ENCODE results near the gene COL27A1. TPM values are rescaled to one million over a fixed set of nuclear protein-coding genes. Genes with fewer than 3 reads are reported as not detected.
"Not testable (repeated sequence)": the region's sequence is repeated elsewhere in the genome, so short reads cannot be mapped to it uniquely, and the experiment has no call there.

The COL27A1 gene
- total RNA-seq, 1 donor from 2014 or later = 8.5 TPM

- no peak for DNase-seq (ENCODE audit: low read depth)
- no peak overlapping the region for H3K4me3 ChIP-seq (ENCODE audit: low read depth, low read length)
- no peak for TF ChIP-seq CTCF (conservative IDR thresholded peaks at IDR 0.05; ENCODE audit: low read depth, low read length)
Observed at GRCh38 chr9:114324492-114324891, 169.2 kb downstream of the COL27A1 start.

- H3K4me3 ChIP-seq (ENCODE audit: low read depth, low read length); DNase-seq (ENCODE audit: low read depth): not testable (repeated sequence)
Observed at GRCh38 chr9:114324965-114325364, 169.6 kb downstream of the COL27A1 start.

GRCh38 chr9:114325684-114326254 lies 170.4 kb downstream of the COL27A1 start:
- DNase-seq (ENCODE audit: low read depth); H3K4me3 ChIP-seq (ENCODE audit: low read depth, low read length): not testable (repeated sequence)

- no peak for DNase-seq (ENCODE audit: low read depth)
- no peak for TF ChIP-seq CTCF (conservative IDR thresholded peaks at IDR 0.05; ENCODE audit: low read depth, low read length)
Observed at GRCh38 chr9:114327749-114328148, 172.4 kb downstream of the COL27A1 start.

GRCh38 chr9:114328357-114328820 lies 173.1 kb downstream of the COL27A1 start:
- not testable (repeated sequence) for H3K4me3 ChIP-seq (ENCODE audit: low read depth, low read length); DNase-seq (ENCODE audit: low read depth)

More at GRCh38 chr9:114327749-114328148, 172.4 kb downstream of the COL27A1 start:
- H3K4me3 ChIP-seq (ENCODE audit: low read depth, low read length) = no peak overlapping the region

- DNase-seq (ENCODE audit: low read depth); H3K4me3 ChIP-seq (ENCODE audit: low read depth, low read length): not testable (repeated sequence)
Observed at GRCh38 chr9:114328937-114329624, 173.7 kb downstream of the COL27A1 start.

- H3K4me3 ChIP-seq (ENCODE audit: low read depth, low read length); DNase-seq (ENCODE audit: low read depth): not testable (repeated sequence)
Observed at GRCh38 chr9:114329625-114330022, 174.3 kb downstream of the COL27A1 start, which contains the start of gene ORM2. Gene ORM2 (plus strand): TSS chr9:114329869. CDS start chr9:114329905, 36 bp downstream.

GRCh38 chr9:114330636-114331035 lies 175.3 kb downstream of the COL27A1 start:
- DNase-seq (ENCODE audit: low read depth) = no peak
- no peak for TF ChIP-seq CTCF (conservative IDR thresholded peaks at IDR 0.05; ENCODE audit: low read depth, low read length)
- H3K4me3 ChIP-seq (ENCODE audit: low read depth, low read length) = no peak overlapping the region

GRCh38 chr9:114331229-114332195 lies 176.2 kb downstream of the COL27A1 start:
- DNase-seq (ENCODE audit: low read depth) = not testable (repeated sequence)

GRCh38 chr9:114332474-114333040 lies 177.2 kb downstream of the COL27A1 start:
- DNase-seq (ENCODE audit: low read depth); H3K4me3 ChIP-seq (ENCODE audit: low read depth, low read length): not testable (repeated sequence)

More at GRCh38 chr9:114331229-114332195, 176.2 kb downstream of the COL27A1 start:
- not testable (repeated sequence) for H3K4me3 ChIP-seq (ENCODE audit: low read depth, low read length)

GRCh38 chr9:114333718-114334117 lies 178.4 kb downstream of the COL27A1 start:
- not testable (repeated sequence) for H3K4me3 ChIP-seq (ENCODE audit: low read depth, low read length); DNase-seq (ENCODE audit: low read depth)

All from epithelial cell of proximal tubule (primary cell).